CD4-positive, alpha-beta T cell treated with Interleukin-15 for 1 hour (primary cell): ENCODE measurements around the gene MMP28.

Experiments used
- DNase-seq: peaks from one replicate; pipeline ENCODE4 v3.0.0-alpha.2; 2020

MMP28 gene

GRCh38 chr17:35716897-35717465 lies 78.5 kb downstream of the MMP28 start:
- no peak for DNase-seq

GRCh38 chr17:35716173-35716572 lies 79.3 kb downstream of the MMP28 start:
- DNase-seq: no peak
